NCI-H2029 treated with DMSO at 0.1 percent for 48 hours (cell line): ENCODE data around the gene TNFSF9.
"Not testable (repeated sequence)": the region's sequence is repeated elsewhere in the genome, so short reads cannot be mapped to it uniquely, and the experiment has no call there.

Experiments
- DNase-seq: peaks from one replicate; lab custom pipeline; 2025; lab: John Stamatoyannopoulos, UW

TNFSF9 gene

GRCh38 chr19:6508028-6508771 is 22.6 kb upstream of the TNFSF9 start:
- not testable (repeated sequence) for DNase-seq

- DNase-seq, result no peak
Measured at GRCh38 chr19:6509118-6509971, 21.5 kb upstream of the TNFSF9 start.

GRCh38 chr19:6510618-6511017 is 20.2 kb upstream of the TNFSF9 start:
- DNase-seq, result no peak

GRCh38 chr19:6514089-6514488 is 16.7 kb upstream of the TNFSF9 start:
- no peak for DNase-seq

- DNase-seq, result no peak
Measured at GRCh38 chr19:6514926-6515544, 15.8 kb upstream of the TNFSF9 start.

GRCh38 chr19:6516018-6516658 is 14.7 kb upstream of the TNFSF9 start:
- peak; percentile 94 for DNase-seq

- DNase-seq, result peak; percentile 78
Measured at GRCh38 chr19:6516659-6517291, 14.1 kb upstream of the TNFSF9 start.

- DNase-seq, result no peak
Measured at GRCh38 chr19:6518145-6518911, 12.5 kb upstream of the TNFSF9 start.

- DNase-seq, result no peak
Measured at GRCh38 chr19:6519289-6519688, 11.5 kb upstream of the TNFSF9 start.

GRCh38 chr19:6521718-6522646 is 8.8 kb upstream of the TNFSF9 start:
- no peak for DNase-seq

- no peak for DNase-seq
Measured at GRCh38 chr19:6522712-6523111, 8.1 kb upstream of the TNFSF9 start.

GRCh38 chr19:6524311-6524710 is 6.5 kb upstream of the TNFSF9 start:
- no peak for DNase-seq

- DNase-seq, result no peak
Measured at GRCh38 chr19:6527893-6528543, 2.8 kb upstream of the TNFSF9 start.

- DNase-seq, result no peak
Measured at GRCh38 chr19:6528544-6529121, 2.2 kb upstream of the TNFSF9 start.

- DNase-seq, result no peak
Measured at GRCh38 chr19:6529351-6529750, 1.5 kb upstream of the TNFSF9 start.

- no peak for DNase-seq
Measured at GRCh38 chr19:6529937-6530385, 865 bp upstream of the TNFSF9 start.

- no peak for DNase-seq
Measured at GRCh38 chr19:6531163-6531955, 533 bp downstream of the TNFSF9 start.

GRCh38 chr19:6531956-6532243 is 1.1 kb downstream of the TNFSF9 start:
- no peak for DNase-seq
